ENCODE data around the gene RAB4B.
"Not testable (repeated sequence)": the region's sequence is repeated elsewhere in the genome, so short reads cannot be mapped to it uniquely, and the experiment has no call there.

The RAB4B gene

DNA sequence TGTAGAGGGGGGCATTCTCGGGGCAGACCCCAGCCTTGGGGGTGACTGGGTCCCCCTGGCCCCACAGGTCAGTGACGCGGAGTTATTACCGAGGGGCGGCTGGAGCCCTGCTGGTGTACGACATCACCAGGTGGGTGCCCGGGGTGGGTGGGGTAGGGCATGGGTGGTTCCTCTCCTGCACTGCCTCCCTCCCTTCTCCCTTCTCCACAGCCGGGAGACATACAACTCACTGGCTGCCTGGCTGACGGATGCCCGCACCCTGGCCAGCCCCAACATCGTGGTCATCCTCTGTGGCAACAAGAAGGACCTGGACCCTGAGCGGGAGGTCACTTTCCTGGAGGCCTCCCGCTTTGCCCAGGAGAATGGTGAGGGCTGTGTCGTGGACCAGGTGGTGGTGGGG lies 5.7 kb downstream of the RAB4B start:
- Mint-ChIP-seq H3K9me3 (no peaks in the 10 kb centered on the region), H3K4me1 (ENCODE audit: low read depth) (peaks cover 34% of the 10 kb centered on the region), H3K4me3 (no peak overlapping the region), H3K27me3 (no peaks in the 10 kb centered on the region), H3K36me3 (ENCODE audit: low read depth) (peaks cover 39% of the 10 kb centered on the region), H3K27ac (no peak overlapping the region)
- no peak for DNase-seq

GRCh38 chr19:40784146-40784545 lies 6.1 kb downstream of the RAB4B start:
- peaks cover 38% of the 10 kb centered on the region for H3K36me3 Mint-ChIP-seq (ENCODE audit: low read depth)
- not testable (repeated sequence) for DNase-seq, H3K4me3 Mint-ChIP-seq, H3K27me3 Mint-ChIP-seq, H3K27ac Mint-ChIP-seq, H3K9me3 Mint-ChIP-seq
- H3K4me1 Mint-ChIP-seq (ENCODE audit: low read depth) = peaks cover 30% of the 10 kb centered on the region

DNA sequence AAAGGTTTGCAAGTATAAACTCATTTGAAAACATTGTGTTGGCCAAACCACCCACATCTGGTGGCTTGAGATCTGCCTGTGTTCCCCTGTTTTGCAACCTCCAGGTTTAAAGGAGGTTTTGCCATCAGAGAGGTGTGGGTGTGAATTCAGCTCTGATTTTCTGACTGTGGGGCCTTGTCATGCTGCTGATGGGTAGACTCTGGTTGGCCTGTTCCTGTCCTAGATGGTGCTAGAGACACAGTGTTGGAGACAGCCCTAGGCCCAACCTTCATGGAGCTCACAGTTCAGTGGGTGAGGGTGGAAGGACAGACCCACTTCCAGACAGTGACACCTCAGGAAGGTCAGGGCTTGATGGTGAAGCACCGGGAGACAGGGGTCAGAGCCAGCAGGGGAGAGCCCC lies 7.5 kb downstream of the RAB4B start:
- peak overlapping the region; percentile 65 for H3K27ac Mint-ChIP-seq
- no peaks in the 10 kb centered on the region for H3K9me3 Mint-ChIP-seq
- peaks cover 18% of the 10 kb centered on the region for H3K4me1 Mint-ChIP-seq (ENCODE audit: low read depth)

GRCh38 chr19:40786060-40787037 lies 8.3 kb downstream of the RAB4B start:
- H3K36me3 Mint-ChIP-seq (ENCODE audit: low read depth) = peaks cover 45% of the 10 kb centered on the region
- no peak overlapping the region for H3K4me3 Mint-ChIP-seq
- peaks cover 16% of the 10 kb centered on the region for H3K4me1 Mint-ChIP-seq (ENCODE audit: low read depth)
- no peaks in the 10 kb centered on the region for H3K27me3 Mint-ChIP-seq
- H3K9me3 Mint-ChIP-seq = no peaks in the 10 kb centered on the region
- H3K27ac Mint-ChIP-seq = no peak overlapping the region
- no peak for DNase-seq

More for the DNA sequence above, 7.5 kb downstream of the RAB4B start:
- Mint-ChIP-seq H3K27me3 (no peaks in the 10 kb centered on the region), H3K36me3 (ENCODE audit: low read depth) (peaks cover 45% of the 10 kb centered on the region), H3K4me3 (no peak overlapping the region)
- no peak for DNase-seq

DNA sequence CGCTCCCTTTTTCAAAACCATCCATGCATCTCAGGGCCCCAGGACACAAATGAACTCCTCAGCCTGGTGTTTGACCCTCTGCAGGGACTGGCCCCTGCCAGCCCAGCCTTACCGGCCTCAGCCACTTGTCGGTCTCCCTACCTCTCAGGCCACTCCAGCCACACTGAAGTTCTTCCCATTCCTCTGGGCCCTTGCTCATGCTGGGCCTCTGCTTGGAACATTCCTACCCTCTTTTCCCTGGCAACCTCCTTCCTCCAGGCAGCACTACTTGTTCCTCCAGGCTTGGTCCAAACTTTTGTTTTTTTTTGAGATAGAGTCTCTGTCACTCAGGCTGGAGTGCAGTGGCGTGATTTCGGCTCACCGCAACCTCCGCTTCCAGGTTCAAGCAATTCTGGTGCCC lies 13.3 kb downstream of the RAB4B start:
- no peak for DNase-seq
- H3K9me3 Mint-ChIP-seq = no peaks in the 10 kb centered on the region
- H3K27ac Mint-ChIP-seq = no peak overlapping the region
- H3K27me3 Mint-ChIP-seq = no peaks in the 10 kb centered on the region
- H3K4me1 Mint-ChIP-seq (ENCODE audit: low read depth) = peaks cover 21% of the 10 kb centered on the region
- H3K4me3 Mint-ChIP-seq = no peak overlapping the region
- H3K36me3 Mint-ChIP-seq (ENCODE audit: low read depth) = peaks cover 31% of the 10 kb centered on the region

- H3K27me3 Mint-ChIP-seq = no peaks in the 10 kb centered on the region
- peaks cover 24% of the 10 kb centered on the region for H3K36me3 Mint-ChIP-seq (ENCODE audit: low read depth)
- H3K4me1 Mint-ChIP-seq (ENCODE audit: low read depth) = peaks cover 24% of the 10 kb centered on the region
- DNase-seq = no peak
- H3K4me3 Mint-ChIP-seq = peak overlapping the region; percentile 38
- no peaks in the 10 kb centered on the region for H3K9me3 Mint-ChIP-seq
- H3K27ac Mint-ChIP-seq = peak overlapping the region; percentile 92
These were observed 13.9 kb downstream of the RAB4B start for GRCh38 chr19:40791996-40792395.

GRCh38 chr19:40797166-40797962 lies 19.3 kb downstream of the RAB4B start:
- no peaks in the 10 kb centered on the region for H3K27me3 Mint-ChIP-seq
- peak overlapping the region; percentile 96 for H3K27ac Mint-ChIP-seq
- peaks cover 34% of the 10 kb centered on the region for H3K36me3 Mint-ChIP-seq (ENCODE audit: low read depth)
- H3K4me3 Mint-ChIP-seq = peak overlapping the region; percentile 89
- no peak for DNase-seq
- H3K4me1 Mint-ChIP-seq (ENCODE audit: low read depth) = peaks cover 52% of the 10 kb centered on the region
- no peaks in the 10 kb centered on the region for H3K9me3 Mint-ChIP-seq

DNA sequence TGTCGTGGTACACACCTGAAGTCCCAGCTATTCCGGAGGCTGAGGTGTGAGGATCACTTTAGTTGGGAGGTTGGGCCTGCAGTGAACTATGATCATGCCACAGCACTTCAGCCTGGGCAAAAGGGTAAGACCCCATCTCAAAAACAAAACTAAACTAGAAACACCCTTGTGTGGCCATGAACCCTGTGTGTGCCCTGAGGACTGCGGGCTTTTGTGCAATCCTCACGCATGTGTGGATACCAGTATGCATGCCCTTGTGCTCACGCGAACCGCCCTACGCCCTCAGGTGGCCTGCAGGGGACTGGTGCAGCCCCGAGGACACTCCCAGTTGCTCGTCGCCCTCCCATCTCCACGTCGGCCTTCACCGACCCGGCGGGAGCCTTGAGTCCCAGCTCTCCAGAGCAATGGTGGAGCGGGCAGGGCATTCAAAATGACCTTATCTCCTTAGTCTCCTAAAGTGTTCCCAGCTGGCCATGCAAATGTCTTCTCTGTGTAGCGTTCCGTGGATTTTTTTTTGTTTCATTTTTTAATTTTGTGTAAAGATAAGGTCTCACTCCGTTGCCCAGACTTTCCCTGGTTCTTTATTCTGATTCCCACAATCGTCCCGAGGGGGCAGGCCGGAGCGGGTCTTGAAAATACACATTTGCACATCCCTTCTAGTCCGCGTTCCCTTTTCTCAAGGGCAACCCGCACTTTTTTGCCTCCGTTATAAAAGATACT lies 20.1 kb downstream of the RAB4B start:
- Mint-ChIP-seq H3K27me3 (no peaks in the 10 kb centered on the region), H3K27ac (peak overlapping the region; percentile 96), H3K4me3 (peak overlapping the region; percentile 89), H3K36me3 (ENCODE audit: low read depth) (peaks cover 42% of the 10 kb centered on the region), H3K4me1 (ENCODE audit: low read depth) (peaks cover 52% of the 10 kb centered on the region), H3K9me3 (no peaks in the 10 kb centered on the region)
- peak; percentile 73 for DNase-seq

DNA sequence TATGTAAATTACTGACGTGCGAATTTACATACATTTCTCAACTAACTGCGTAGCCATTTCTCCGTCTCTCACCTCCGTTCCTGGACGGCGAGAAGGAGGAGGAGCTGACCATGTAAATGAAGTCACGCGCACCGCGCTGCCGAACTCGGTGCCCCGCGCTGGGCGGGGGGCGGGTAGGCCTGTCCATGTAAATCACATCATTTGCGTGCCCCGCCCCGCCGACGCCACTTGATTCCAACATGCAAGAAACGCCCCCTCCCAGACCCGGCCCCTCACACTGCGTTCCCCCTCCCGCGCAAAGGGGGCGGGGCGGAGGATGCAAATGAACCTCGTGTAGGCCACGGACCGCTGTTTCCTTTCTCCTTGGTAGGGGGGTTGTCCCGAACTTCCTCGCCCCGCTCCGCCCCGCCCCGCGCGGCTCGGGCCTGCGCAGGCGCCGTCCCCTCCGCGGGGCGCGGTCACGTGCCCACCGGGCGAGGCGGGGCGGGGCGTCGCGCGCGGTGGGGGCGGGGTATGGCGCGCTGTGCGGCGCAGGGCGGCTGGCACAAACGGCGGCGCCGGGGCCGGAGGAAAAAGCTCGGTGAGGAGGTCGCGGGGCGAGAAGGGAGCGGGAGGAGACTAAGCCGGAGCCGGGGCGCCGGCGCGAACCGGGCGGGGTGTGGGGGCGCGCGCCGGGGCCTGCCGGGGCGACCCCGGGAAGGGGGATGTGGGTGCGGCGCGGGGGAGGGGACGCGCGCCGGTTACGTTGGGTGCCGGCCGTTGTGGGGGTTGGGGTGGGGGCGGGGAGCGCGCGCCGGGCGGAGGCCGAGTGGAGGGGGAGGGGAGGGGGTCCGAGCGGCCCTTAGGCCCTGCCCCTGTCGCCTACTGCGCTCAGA lies 20.9 kb downstream of the RAB4B start, which contains the start of gene EGLN2:
Gene EGLN2 (plus strand): TSS at position 509 of the 875 bp plus-strand sequence. CDS start 1,382 bp downstream, outside the sequence.
- Mint-ChIP-seq H3K4me3 (peak within 1 kb of the TSS; percentile 92), H3K36me3 (ENCODE audit: low read depth) (peaks cover 49% of the 10 kb centered on the region), H3K27me3 (no peaks in the 10 kb centered on the region), H3K4me1 (ENCODE audit: low read depth) (peaks cover 59% of the 10 kb centered on the region), H3K9me3 (no peaks in the 10 kb centered on the region), H3K27ac (peak within 1 kb of the TSS; percentile 96)
- peak; percentile 100 for DNase-seq

DNA sequence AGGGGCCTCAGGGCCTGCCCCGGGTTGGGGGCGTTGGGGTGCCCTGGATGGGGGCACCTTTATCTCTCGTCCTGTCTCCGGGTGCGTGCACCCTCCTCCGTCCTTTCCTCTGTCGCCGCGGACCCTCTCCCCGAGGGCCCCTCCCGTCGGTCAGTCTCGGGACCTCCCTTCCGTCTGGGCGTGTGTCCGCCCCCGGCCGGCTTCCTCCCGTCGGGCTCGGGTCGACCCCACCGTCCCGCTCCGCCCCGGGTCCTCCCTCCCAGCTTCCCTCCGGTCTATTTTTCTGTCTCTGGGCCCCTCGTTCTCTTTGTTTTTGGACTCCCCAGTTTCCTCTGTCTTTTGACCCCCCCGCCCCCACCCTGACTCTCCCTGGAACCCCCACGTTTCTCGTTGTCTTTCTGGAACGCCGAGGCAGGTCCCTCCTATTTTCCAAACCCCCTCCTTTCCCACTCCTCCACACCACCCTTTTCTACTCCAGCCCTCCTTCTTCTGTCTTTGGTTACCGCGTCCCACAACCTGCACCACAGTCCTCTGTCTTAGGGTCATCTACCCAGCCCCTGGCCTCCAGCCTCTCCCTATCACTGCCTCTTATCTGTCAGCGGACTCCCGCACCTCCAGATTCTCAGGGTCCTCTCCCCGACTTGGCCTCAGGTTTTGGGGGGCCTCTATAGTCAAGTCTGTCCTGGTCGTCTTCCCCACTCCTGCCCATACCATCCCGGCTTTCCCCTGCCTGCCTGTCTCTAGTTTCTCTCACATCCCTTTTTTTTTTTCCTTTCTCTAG lies 21.7 kb downstream of the RAB4B start:
- H3K4me1 Mint-ChIP-seq (ENCODE audit: low read depth) = peaks cover 68% of the 10 kb centered on the region
- H3K4me3 Mint-ChIP-seq = peak overlapping the region; percentile 92
- DNase-seq = peak; percentile 56
- H3K36me3 Mint-ChIP-seq (ENCODE audit: low read depth) = peaks cover 57% of the 10 kb centered on the region
- no peaks in the 10 kb centered on the region for H3K27me3 Mint-ChIP-seq
- no peaks in the 10 kb centered on the region for H3K9me3 Mint-ChIP-seq
- peak overlapping the region; percentile 94 for H3K27ac Mint-ChIP-seq

DNA sequence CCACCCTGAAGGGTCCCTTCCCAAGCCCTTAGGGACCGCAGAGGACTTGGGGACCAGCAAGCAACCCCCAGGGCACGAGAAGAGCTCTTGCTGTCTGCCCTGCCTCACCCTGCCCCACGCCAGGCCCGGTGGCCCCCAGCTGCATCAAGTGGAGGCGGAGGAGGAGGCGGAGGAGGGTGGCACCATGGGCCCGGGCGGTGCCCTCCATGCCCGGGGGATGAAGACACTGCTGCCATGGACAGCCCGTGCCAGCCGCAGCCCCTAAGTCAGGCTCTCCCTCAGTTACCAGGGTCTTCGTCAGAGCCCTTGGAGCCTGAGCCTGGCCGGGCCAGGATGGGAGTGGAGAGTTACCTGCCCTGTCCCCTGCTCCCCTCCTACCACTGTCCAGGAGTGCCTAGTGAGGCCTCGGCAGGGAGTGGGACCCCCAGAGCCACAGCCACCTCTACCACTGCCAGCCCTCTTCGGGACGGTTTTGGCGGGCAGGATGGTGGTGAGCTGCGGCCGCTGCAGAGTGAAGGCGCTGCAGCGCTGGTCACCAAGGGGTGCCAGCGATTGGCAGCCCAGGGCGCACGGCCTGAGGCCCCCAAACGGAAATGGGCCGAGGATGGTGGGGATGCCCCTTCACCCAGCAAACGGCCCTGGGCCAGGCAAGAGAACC lies 22.4 kb downstream of the RAB4B start:
- no peaks in the 10 kb centered on the region for H3K27me3 Mint-ChIP-seq
- H3K9me3 Mint-ChIP-seq = no peaks in the 10 kb centered on the region
- no peak for DNase-seq
- peaks cover 75% of the 10 kb centered on the region for H3K4me1 Mint-ChIP-seq (ENCODE audit: low read depth)
- peak overlapping the region; percentile 94 for H3K27ac Mint-ChIP-seq
- peaks cover 64% of the 10 kb centered on the region for H3K36me3 Mint-ChIP-seq (ENCODE audit: low read depth)
- peak overlapping the region; percentile 92 for H3K4me3 Mint-ChIP-seq

DNA sequence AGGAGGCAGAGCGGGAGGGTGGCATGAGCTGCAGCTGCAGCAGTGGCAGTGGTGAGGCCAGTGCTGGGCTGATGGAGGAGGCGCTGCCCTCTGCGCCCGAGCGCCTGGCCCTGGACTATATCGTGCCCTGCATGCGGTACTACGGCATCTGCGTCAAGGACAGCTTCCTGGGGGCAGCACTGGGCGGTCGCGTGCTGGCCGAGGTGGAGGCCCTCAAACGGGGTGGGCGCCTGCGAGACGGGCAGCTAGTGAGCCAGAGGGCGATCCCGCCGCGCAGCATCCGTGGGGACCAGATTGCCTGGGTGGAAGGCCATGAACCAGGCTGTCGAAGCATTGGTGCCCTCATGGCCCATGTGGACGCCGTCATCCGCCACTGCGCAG lies 22.9 kb downstream of the RAB4B start:
- peak overlapping the region; percentile 94 for H3K27ac Mint-ChIP-seq
- no peak for DNase-seq

More for the DNA sequence above, 22.9 kb downstream of the RAB4B start:
- Mint-ChIP-seq H3K27me3 (no peaks in the 10 kb centered on the region), H3K4me1 (ENCODE audit: low read depth) (peaks cover 80% of the 10 kb centered on the region), H3K4me3 (peak overlapping the region; percentile 92), H3K9me3 (no peaks in the 10 kb centered on the region), H3K36me3 (ENCODE audit: low read depth) (peaks cover 68% of the 10 kb centered on the region)
